OCI-LY1 (cell line): ENCODE measurements around the gene MARK2.

Experiments used
- H2AFZ ChIP-seq: fragments of 200-600 bp; sonication (generic), shearing (Covaris generic); 2 replicates; pipeline ENCODE4 v1.6.0; 2014; ENCODE audit warnings: antibody characterized with exemption, mild to moderate bottlenecking, low read length
- H3F3A ChIP-seq: fragments of 200-600 bp; sonication (generic), shearing (Covaris generic); 2 replicates; pipeline ENCODE4 v1.6.0; 2014; ENCODE audit warnings: mild to moderate bottlenecking, antibody characterized with exemption, low read length, moderate library complexity; ENCODE audit not compliant: insufficient read depth
- H3K27ac ChIP-seq: fragments of 200-600 bp; sonication (generic); 2 replicates; pipeline ENCODE4 v1.5.1; 2014; ENCODE audit warnings: low read length, mixed run types, mild to moderate bottlenecking, low read depth; ENCODE audit not compliant: poor library complexity, severe bottlenecking
- H3K27me3 ChIP-seq: fragments of 200-600 bp; sonication (generic); 2 replicates; pipeline ENCODE4 v1.6.0; 2014; ENCODE audit warnings: antibody characterized with exemption, mild to moderate bottlenecking, low read length, moderate library complexity; ENCODE audit not compliant: insufficient read depth
- H3K36me3 ChIP-seq: fragments of 200-600 bp; sonication (generic); 2 replicates; pipeline ENCODE4 v1.6.1; 2014; ENCODE audit warnings: mild to moderate bottlenecking, antibody characterized with exemption, low read length, moderate library complexity, mixed read lengths; ENCODE audit not compliant: insufficient read depth
- H3K4me1 ChIP-seq: fragments of 200-600 bp; sonication (generic); 2 replicates; pipeline ENCODE4 v1.5.1; 2014; ENCODE audit warnings: mild to moderate bottlenecking, low read length, moderate library complexity; ENCODE audit not compliant: insufficient read depth, severe bottlenecking
- H3K4me2 ChIP-seq: fragments of 200-600 bp; sonication (generic), shearing (Covaris generic); 2 replicates; pipeline ENCODE4 v1.6.1; 2014; ENCODE audit warnings: low read length
- H3K4me3 ChIP-seq: fragments of 200-600 bp; sonication (generic); 2 replicates; pipeline ENCODE4 v1.5.1; 2014; ENCODE audit warnings: low read length, low read depth, mild to moderate bottlenecking, mixed read lengths; ENCODE audit not compliant: poor library complexity, severe bottlenecking
- H3K79me2 ChIP-seq: fragments of 200-600 bp; shearing (Covaris generic); 2 replicates; pipeline ENCODE4 v1.6.1; 2016; ENCODE audit warnings: mixed run types, low read length, mixed read lengths; ENCODE audit not compliant: insufficient read depth
- H3K9ac ChIP-seq: fragments of 200-600 bp; sonication (generic), shearing (Covaris generic); 2 replicates; pipeline ENCODE4 v1.6.1; 2014; ENCODE audit warnings: mild to moderate bottlenecking, low read length, mixed read lengths
- H3K9me2 ChIP-seq: fragments of 200-600 bp; sonication (generic), shearing (Covaris generic); 2 replicates; pipeline ENCODE4 v1.6.1; 2014; ENCODE audit warnings: low read depth, mild to moderate bottlenecking, low read length, mixed read lengths
- H3K9me3 ChIP-seq: fragments of 200-600 bp; shearing (Covaris generic); 2 replicates; pipeline ENCODE4 v1.6.1; 2014; ENCODE audit warnings: low read length, mixed read lengths
- H4K20me1 ChIP-seq: fragments of 200-600 bp; sonication (generic), shearing (Covaris generic); 2 replicates; pipeline ENCODE4 v1.6.0; 2016; ENCODE audit warnings: mild to moderate bottlenecking, low read length; ENCODE audit not compliant: insufficient read depth
- EZH2 ChIP-seq: fragments of 200-600 bp; sonication (generic), shearing (Covaris generic); IDR thresholded peaks from 2 replicates; pipeline ENCODE4 v1.8.0; 2017; ENCODE audit warnings: borderline replicate concordance, mixed run types, mild to moderate bottlenecking, antibody characterized with exemption, low read length, moderate library complexity, mixed read lengths
- TF ChIP-seq, protein P1 (sequence below): fragments of 200-600 bp; sonication (generic), shearing (Covaris generic); IDR thresholded peaks from 2 replicates; pipeline ENCODE4 v1.5.1; 2017; ENCODE audit warnings: mild to moderate bottlenecking, antibody characterized with exemption, low read length, moderate library complexity, mixed read lengths

Gene MARK2

DNA sequence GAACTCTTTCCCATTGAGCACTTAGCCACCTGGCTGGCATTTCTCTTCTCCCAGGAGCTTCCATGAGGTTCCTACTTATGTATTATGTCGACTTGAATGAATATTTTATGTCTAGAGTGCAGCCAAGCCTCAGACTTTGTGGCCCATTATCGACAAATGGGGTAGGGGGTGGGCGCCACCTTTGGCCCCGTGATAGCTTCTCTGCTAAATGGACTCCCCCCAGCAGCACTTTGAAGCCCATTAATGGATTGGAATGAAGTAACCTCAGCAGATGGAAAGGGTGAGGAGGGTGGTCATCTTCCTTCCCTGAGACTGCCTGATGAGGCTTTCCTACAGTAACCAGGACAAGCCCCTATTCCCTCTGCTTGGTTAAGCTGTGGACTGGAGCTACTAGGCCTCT lies 5.9 kb downstream of the MARK2 start:
- Histone ChIP-seq H3K4me1 (peaks cover 30% of the 10 kb centered on the region), H3K9ac (no peak overlapping the region), H3K9me2 (no peaks in the 10 kb centered on the region), H3K27ac (no peak overlapping the region), H3K9me3 (no peaks in the 10 kb centered on the region), H3K4me2 (no peak overlapping the region), H3K27me3 (no peaks in the 10 kb centered on the region), H4K20me1 (no peaks in the 10 kb centered on the region), H3K79me2 (peaks cover 88% of the 10 kb centered on the region), H2AFZ (no peak overlapping the region), H3F3A (no peaks in the 10 kb centered on the region), H3K36me3 (peaks cover 35% of the 10 kb centered on the region; the same call in 1 of the 2 replicates), H3K4me3 (no peak overlapping the region)
- TF ChIP-seq, protein P1, sequence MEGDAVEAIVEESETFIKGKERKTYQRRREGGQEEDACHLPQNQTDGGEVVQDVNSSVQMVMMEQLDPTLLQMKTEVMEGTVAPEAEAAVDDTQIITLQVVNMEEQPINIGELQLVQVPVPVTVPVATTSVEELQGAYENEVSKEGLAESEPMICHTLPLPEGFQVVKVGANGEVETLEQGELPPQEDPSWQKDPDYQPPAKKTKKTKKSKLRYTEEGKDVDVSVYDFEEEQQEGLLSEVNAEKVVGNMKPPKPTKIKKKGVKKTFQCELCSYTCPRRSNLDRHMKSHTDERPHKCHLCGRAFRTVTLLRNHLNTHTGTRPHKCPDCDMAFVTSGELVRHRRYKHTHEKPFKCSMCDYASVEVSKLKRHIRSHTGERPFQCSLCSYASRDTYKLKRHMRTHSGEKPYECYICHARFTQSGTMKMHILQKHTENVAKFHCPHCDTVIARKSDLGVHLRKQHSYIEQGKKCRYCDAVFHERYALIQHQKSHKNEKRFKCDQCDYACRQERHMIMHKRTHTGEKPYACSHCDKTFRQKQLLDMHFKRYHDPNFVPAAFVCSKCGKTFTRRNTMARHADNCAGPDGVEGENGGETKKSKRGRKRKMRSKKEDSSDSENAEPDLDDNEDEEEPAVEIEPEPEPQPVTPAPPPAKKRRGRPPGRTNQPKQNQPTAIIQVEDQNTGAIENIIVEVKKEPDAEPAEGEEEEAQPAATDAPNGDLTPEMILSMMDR: no peak
- TF ChIP-seq EZH2: no peak

DNA sequence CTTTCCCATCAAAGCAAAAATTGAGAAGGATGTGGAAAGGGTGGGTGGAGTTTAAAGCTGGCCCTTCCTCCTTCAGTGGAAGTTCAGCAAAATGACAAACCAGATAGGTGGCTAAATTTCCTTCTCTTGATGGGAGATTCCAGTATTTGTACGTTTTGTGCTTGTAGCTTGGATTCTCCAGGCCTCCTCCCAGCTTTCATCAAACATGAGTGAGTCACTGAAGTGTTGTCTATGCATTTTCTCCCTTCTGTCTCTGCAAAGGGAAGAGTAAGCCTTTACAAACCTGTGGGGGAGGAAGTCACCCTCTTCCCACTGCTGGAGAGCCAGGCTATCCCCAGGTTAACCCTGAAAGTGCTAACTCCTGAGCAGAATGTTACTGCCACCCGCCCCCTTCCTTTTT lies 6.4 kb downstream of the MARK2 start:
- H3K27me3 ChIP-seq: no peaks in the 10 kb centered on the region
- TF ChIP-seq, protein P1: no peak
- no peak for TF ChIP-seq EZH2
- H4K20me1 ChIP-seq: no peaks in the 10 kb centered on the region
- no peaks in the 10 kb centered on the region for H3K9me3 ChIP-seq
- H3K9me2 ChIP-seq: no peaks in the 10 kb centered on the region
- peaks cover 87% of the 10 kb centered on the region for H3K79me2 ChIP-seq
- no peak overlapping the region for H3K4me2 ChIP-seq
- no peak overlapping the region for H2AFZ ChIP-seq
- H3F3A ChIP-seq: no peaks in the 10 kb centered on the region
- no peak overlapping the region for H3K27ac ChIP-seq
- no peak overlapping the region for H3K9ac ChIP-seq
- H3K4me1 ChIP-seq: peaks cover 25% of the 10 kb centered on the region
- H3K36me3 ChIP-seq: peaks cover 35% of the 10 kb centered on the region; the same call in 1 of the 2 replicates
- H3K4me3 ChIP-seq: no peak overlapping the region

DNA sequence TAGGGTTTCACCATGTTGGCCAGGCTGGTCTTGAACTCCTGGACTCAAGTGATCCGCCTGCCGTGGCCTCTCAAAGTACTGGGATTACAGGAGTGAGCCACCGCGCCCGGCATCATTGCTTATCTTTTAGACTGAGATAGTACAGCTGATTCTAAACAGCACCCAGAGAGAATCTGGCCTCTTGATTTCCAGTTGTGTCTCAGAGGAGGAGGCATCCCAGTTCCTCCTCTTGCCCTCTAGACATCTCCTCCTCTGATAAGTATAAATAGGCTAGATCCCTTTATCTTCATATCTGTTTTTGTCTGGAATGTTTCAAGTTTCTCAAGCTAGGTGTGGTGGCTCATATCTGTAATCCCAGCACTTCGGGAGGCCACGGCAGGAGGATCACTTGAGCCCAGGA lies 7.0 kb downstream of the MARK2 start:
- no peak overlapping the region for H3K4me3 ChIP-seq
- no peaks in the 10 kb centered on the region for H4K20me1 ChIP-seq
- peaks cover 87% of the 10 kb centered on the region for H3K79me2 ChIP-seq

More for the DNA sequence above, 7.0 kb downstream of the MARK2 start:
- Histone ChIP-seq H3K9me2 (no peaks in the 10 kb centered on the region), H3K36me3 (peaks cover 35% of the 10 kb centered on the region; the same call in 1 of the 2 replicates), H3K27ac (no peak overlapping the region), H3K9me3 (no peaks in the 10 kb centered on the region), H3F3A (no peaks in the 10 kb centered on the region), H3K4me1 (peaks cover 25% of the 10 kb centered on the region), H2AFZ (no peak overlapping the region), H3K4me2 (no peak overlapping the region), H3K27me3 (no peaks in the 10 kb centered on the region), H3K9ac (no peak overlapping the region)
- no peak for TF ChIP-seq EZH2
- TF ChIP-seq, protein P1: no peak
